Prostate gland (tissue), 2 donors: ENCODE measurements around the gene RPL35.
A peak's percentile ranks its signal among the peaks of the same experiment; 100 is the strongest.

Source experiments
- CTCF ChIP-seq, 4 experiments: fragments of 200-600 bp in 2 of 4; fragments of 450-650 bp in 2 of 4; sonication (generic) in 2 of 4; IDR thresholded peaks; 1 replicate in 3 of 4; 2 replicates in 1 of 4; pipeline ENCODE4 v1.5.1; 2016 to 2019; ENCODE audit warnings: antibody characterized with exemption in 4 of 4, mild to moderate bottlenecking in 2 of 4, moderate library complexity in 2 of 4
- POLR2A ChIP-seq: fragments of 450-650 bp; IDR thresholded peaks from one replicate; pipeline ENCODE4 v1.6.1; 2016; ENCODE audit warnings: antibody characterized with exemption, mild to moderate bottlenecking
- POLR2AphosphoS5 ChIP-seq: sonication (generic); formaldehyde crosslinking; IDR thresholded peaks from one replicate; pipeline ENCODE4 v1.6.1; 2017; ENCODE audit warnings: antibody characterized with exemption

GRCh38 chr9:124868511-124869465, 7.0 kb upstream of the RPL35 start:
- TF ChIP-seq CTCF (IDR thresholded peaks at IDR 0.05) (peak in 1 of 4 experiments; percentile 11), POLR2AphosphoS5 (peak; percentile 93), POLR2A (peak; percentile 92)
